GM12873 (cell line): ENCODE data around the gene ATP13A3.

Experiments used
- TF ChIP-seq, protein P1 (sequence below): IDR thresholded peaks from 2 replicates; pipeline ENCODE4 v1.5.1; 2012; ENCODE audit warnings: low read depth, mild to moderate bottlenecking, moderate library complexity, low read length, control low read depth; ENCODE audit not compliant: insufficient read depth; ENCODE audit errors: missing control alignments

Gene ATP13A3

GRCh38 chr3:194466761-194467356 is 19.9 kb downstream of the ATP13A3 start:
- TF ChIP-seq, protein P1, sequence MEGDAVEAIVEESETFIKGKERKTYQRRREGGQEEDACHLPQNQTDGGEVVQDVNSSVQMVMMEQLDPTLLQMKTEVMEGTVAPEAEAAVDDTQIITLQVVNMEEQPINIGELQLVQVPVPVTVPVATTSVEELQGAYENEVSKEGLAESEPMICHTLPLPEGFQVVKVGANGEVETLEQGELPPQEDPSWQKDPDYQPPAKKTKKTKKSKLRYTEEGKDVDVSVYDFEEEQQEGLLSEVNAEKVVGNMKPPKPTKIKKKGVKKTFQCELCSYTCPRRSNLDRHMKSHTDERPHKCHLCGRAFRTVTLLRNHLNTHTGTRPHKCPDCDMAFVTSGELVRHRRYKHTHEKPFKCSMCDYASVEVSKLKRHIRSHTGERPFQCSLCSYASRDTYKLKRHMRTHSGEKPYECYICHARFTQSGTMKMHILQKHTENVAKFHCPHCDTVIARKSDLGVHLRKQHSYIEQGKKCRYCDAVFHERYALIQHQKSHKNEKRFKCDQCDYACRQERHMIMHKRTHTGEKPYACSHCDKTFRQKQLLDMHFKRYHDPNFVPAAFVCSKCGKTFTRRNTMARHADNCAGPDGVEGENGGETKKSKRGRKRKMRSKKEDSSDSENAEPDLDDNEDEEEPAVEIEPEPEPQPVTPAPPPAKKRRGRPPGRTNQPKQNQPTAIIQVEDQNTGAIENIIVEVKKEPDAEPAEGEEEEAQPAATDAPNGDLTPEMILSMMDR = no peak

DNA sequence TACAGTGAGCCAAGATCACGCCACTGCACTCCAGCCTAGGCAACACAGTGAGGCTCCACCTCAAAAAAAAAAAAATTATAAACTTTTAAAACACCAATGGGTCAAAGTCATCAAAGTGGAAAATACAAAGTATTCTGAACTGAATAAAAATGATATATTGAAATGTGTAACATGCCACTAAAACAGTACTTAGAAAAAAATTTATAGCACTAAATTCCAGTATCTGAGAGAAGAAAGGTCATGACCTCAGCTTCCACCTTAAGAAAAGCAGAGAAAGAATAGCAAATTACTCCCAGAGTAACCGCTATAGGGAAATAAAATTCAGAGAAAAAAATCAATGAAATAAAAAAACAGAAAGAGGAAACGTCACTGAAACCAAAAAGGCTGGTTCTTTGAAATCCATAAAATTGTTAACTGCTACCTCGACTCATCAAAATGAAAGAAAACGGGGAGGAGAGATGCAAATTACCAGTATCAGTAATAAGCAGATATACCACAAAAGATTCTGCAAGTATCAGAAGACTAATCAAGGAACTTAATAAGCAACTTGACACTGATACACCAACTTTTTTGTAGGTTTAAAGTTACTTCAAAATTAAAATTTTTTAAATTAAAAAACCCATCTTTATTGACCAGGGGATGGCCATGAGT is 20.8 kb downstream of the ATP13A3 start:
- TF ChIP-seq, protein P1 = no peak

DNA sequence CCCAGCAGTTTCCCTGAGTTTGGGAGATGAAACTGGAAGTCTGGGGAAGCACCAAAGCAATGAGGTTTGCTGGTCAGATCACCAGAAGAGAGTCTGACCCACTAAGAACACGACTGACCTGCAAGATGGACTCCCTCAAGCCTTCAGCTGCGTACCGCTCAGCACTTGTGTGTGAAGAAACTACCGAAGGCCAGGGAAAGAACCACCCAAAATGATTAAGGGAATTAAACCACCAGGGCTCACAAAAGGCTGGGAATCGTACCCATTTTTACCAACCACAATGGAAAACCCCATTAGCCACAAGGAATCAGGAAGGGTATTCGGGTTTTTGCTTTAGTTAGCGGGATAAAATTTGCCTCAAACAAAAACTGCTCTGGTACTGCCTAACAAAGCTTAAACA is 21.6 kb downstream of the ATP13A3 start:
- TF ChIP-seq, protein P1 = no peak

- TF ChIP-seq, protein P1 = no peak
Observed at GRCh38 chr3:194464692-194465091, 22.1 kb downstream of the ATP13A3 start.

DNA sequence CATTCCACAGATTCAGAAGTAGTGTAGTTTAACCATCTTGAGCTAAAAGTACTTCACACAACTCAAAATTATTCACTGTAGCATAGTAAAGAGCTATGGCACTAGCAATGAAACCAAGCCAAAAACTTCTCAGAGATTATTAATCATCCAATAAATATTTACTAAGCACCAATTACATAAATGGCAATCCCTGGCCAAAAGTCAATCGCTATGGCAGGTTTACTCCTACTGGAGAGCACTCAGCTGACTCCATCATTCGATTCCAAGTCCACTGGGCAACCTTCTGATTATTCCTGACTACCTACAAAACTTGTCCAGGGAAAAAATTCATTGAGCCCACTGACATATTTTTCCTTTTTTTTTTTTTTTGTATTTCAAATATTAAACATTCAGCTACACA is 23.9 kb downstream of the ATP13A3 start:
- TF ChIP-seq, protein P1 = no peak

DNA sequence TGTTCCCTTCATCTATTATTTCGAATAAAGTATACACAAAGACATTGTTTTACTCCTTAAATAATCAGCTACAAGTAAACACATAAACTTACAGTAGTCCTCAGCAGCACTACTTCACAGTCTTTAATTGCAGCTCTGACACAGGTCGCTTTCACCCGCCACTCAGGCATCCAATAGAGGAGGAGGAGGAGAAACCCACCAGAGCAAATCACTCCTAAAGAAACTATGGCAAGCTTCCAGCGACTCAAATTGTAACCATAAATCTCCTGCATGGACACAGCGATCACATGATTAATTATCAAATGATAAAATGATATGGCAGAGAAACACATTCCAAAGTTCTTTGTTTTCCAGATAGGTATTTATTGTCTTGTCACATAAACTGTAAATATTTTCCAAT is 26.2 kb downstream of the ATP13A3 start:
- TF ChIP-seq, protein P1 = no peak

DNA sequence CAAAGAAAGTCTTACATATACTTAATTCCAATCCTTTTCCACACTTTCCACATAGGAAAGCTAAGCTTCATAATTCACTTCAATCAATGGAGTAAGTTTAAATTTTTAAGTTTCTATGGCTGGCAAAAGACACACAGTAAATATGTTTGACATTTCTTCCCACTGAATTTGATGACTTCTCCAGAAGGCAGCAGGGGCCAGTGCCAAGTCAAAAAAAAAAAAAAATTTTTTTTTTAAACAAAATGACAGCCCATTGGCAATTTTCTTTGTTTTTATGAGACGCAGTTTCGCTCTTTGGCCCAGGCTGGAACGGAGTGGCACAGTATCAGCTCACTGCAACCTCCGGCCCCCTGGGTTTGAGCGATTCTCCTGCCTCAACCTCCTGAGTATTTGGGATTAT is 28.7 kb downstream of the ATP13A3 start:
- TF ChIP-seq, protein P1 = no peak
